Measurements from ENCODE around the gene RPS6KA4. TPM values are rescaled to one million over a fixed set of nuclear protein-coding genes. Genes with fewer than 3 reads are reported as not detected.
A peak's percentile ranks its signal among the peaks of the same experiment; 100 is the strongest.

The RPS6KA4 gene
- total RNA-seq, 1 experiment from 2014 or later = 56.2 TPM

DNA sequence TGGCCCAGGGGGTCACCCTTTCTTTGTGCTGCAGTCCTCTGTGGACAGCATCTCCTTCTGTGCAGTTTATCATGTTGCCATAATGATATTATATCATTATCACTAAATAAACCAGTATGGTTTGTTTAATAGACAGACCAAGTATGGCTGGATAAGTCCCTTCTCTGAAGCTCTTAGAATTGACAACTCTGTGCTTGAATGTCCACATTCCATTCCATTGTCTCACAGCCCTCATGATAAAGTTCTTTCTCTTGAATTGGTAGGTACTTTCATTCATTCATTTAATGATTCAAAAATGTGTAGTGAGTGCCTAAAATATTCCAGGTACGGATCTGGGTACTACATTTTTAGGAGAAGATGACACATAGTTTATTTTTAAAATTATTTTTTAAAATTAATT lies 7.8 kb downstream of the RPS6KA4 start:
- no peak for DNase-seq (ENCODE audit: low read depth)

DNA sequence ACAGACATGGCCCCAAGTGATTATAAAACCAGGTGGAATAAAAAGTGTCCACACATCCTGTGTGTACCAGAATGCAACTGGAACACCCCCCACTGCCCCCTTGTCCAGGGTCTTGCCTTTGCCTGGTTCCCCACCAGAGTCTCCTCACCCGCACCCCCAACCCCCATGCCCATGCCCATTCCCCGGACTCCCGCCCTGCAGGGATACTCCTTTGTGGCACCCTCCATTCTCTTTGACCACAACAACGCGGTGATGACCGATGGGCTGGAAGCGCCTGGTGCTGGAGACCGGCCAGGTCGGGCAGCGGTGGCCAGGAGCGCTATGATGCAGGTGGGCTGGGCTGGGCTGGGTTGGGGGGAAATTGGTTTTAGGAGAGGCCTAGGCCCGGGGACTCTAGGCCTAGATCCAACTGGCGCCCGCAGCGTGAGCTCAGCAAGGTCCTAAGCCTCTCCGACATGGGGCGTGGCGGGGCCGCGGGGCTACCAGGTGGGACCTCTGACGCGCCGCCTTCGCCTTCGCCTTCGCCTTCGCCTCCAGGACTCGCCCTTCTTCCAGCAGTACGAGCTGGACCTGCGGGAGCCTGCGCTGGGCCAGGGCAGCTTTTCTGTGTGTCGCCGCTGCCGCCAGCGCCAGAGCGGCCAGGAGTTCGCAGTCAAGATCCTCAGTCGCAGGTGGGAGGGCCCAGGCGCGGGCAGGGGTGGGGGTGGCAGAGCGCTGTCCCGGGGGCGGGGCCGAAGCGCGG lies 9.1 kb downstream of the RPS6KA4 start:
- no peak for DNase-seq (ENCODE audit: low read depth)

DNA sequence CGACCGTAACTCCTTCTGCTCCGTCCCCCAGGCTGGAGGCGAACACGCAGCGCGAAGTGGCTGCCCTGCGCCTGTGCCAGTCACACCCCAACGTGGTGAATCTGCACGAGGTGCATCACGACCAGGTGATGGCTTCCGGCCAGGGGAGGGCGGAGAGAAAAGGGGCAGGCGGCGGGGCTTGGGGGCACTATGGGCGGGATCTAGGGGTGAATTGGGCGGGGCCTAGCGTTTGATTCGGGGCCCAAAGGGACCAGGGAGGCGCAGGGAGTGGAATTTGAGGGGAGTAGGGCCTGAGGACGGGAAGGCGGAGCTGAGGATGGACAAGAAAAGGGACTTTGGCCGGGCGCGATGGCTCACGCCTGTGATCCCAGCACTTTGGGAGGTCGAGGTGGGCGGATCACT lies 9.7 kb downstream of the RPS6KA4 start:
- DNase-seq (ENCODE audit: low read depth) = no peak

DNA sequence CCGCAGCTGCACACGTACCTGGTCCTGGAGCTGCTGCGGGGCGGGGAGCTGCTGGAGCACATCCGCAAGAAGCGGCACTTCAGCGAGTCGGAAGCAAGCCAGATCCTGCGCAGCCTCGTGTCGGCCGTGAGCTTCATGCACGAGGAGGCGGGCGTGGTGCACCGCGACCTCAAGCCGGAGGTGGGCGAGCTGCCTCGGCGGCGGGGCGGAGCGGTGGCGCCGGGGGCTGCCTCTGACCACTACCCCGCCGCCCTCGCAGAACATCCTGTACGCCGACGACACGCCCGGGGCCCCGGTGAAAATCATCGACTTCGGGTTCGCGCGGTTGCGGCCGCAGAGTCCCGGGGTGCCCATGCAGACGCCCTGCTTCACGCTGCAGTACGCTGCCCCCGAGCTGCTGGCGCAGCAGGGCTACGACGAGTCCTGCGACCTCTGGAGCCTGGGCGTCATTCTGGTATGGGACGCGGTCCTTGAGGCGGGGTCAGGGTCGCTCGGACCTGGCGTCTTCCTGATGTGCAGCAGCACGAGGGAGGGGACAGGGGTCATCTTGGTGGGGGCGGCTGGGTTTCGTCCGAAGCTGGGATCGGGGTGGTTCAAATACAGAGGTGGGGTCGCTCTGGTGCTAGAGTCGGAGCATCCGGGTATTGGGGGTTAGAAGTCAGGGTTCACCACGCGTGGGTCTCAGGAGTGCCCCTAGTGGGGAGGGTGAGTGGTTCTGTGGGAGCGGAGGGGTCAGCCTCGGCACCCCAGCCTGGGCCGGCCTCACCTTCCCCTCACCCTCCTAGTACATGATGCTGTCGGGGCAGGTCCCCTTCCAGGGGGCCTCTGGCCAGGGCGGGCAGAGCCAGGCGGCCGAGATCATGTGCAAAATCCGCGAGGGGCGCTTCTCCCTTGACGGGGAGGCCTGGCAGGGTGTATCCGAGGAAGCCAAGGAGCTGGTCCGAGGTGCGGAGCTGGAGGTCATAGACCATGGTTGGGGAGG lies 10.8 kb downstream of the RPS6KA4 start:
- no peak for DNase-seq (ENCODE audit: low read depth)

DNA sequence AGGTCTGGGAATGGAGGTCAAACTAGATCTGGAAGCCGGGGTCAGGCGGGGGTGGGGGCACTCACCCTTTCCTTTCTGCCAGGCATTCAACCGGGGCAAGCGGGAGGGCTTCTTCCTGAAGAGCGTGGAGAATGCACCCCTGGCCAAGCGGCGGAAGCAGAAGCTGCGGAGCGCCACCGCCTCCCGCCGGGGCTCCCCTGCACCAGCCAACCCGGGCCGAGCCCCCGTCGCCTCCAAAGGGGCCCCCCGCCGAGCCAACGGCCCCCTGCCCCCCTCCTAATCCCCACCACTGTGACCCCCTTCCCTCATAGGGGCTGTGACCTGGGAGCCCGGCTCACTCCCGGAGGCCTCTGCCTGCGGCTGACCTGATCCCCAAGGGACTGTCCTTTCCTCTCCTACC lies 12.2 kb downstream of the RPS6KA4 start:
- DNase-seq (ENCODE audit: low read depth) = no peak

DNA sequence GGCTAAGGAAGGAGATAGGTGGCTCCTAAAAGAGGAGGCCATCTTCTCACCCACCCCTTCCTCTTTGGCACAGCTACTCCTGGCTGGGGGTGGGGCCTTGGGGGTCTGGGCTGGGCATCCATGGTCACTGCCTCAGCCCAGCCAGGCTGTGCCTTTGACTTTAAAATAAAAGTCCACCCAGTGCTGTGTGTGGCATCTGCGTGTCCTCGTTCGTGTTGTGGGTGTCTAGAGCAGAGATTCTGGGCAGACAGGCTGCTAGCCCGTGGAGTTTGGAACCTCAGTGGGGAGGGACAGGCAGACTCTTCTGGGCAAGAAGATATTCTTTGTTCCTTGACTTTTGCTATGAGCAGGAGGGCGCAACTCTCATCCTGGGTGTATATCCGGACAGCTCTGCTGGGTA lies 13.1 kb downstream of the RPS6KA4 start:
- no peak for DNase-seq (ENCODE audit: low read depth)

DNA sequence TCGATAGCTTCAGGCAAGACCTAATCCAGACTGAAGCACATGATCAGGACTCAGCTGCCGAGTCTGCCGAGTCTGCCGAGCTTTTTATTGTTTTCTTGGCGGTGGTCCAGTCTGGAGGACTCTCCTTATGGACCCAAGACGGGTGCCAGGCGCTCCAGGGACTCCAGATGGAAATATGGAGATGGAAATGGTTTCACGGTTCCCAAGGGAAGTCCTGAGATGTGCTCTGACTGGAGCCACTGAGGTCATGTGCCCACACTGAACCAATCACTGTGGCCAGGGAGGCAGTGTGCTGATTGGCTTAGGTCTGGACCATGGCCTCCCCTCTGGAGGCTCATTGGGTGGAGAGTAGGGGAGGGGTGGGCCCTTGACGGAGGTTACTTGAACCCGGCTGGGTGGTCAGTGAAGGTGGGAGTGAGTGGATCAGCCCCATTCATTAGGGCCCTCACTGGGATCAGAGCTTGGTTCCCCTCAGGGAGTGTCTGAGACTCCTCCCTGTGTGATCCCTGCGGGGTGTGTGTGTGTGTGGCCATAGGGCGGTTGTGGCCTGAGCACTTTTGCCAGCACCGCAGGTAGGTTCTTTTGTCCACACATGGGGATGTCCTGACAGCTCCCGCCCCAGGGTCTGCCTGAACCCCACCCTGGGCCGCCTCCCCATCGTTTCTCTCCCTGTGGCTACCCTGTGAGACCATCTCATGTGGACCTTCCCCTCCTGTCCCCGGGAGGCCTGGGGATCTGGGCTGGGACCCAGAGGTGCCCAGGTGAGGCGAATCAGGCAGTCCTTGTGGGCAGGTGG lies 14.0 kb downstream of the RPS6KA4 start:
- DNase-seq (ENCODE audit: low read depth) = peak; percentile 34

DNA sequence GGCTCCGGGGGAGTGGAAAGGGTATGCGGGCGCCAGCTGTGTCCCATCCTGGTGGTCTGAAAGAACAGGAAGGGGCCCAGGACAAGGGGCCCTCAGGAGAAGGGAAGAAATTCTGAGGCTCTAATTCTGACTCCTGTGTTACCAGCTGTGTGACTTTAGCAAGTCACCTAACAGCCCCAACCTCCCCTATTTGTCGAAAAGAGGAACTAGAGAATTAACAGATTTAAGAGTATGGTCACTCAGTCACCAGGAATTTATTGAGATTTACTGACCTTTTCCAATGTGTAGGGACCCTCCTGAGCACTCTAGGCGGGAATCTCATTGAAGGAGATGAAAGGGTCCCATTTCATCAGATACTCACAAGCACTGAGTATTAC lies 14.6 kb downstream of the RPS6KA4 start:
- DNase-seq (ENCODE audit: low read depth) = no peak

DNA sequence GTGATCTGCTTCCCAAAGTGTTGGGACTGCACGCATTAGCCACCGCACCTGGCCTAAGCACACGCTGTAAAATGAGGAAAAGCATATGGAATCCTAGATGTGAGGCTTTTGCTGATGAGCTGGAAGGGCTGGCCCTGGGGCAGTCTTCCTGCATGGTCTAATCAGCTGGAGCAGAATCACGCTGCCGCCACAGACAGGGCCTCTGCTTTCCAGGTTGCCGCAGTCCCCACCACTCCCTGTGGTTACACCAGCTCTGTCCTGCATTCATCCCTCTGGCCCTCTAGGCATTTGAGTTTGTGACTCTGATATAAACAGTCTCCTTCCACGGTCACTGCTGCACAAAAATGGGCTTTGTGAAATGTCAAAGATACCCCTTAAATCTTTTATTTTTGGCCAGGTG lies 17.1 kb downstream of the RPS6KA4 start:
- no peak for DNase-seq (ENCODE audit: low read depth)

DNA sequence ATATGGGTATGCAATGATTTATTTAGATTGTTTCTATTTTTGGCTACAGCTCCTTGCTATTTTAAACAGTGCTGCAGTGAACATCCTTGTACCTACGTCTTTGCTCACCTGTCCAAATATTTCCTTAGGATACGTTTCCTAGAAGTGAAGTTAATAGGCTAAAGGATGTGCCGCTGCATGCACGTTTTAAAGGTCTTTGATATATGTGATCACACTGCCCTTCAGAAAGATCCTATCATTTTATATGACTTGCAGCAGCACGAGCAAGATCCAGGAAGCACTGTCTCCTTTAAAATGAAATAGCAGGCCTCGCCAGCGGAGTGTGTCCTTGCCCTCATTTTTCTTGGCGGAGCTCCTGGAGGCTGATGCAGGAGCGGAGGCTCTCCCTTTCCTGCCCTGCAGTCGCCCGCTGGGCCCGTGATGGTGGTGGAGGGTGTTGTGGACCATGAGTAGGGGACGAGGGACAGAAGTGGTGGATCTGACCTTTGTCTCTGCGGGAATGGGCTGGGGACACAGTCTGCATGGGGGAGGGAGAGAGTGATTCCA lies 19.4 kb downstream of the RPS6KA4 start:
- no peak for DNase-seq (ENCODE audit: low read depth)

DNA sequence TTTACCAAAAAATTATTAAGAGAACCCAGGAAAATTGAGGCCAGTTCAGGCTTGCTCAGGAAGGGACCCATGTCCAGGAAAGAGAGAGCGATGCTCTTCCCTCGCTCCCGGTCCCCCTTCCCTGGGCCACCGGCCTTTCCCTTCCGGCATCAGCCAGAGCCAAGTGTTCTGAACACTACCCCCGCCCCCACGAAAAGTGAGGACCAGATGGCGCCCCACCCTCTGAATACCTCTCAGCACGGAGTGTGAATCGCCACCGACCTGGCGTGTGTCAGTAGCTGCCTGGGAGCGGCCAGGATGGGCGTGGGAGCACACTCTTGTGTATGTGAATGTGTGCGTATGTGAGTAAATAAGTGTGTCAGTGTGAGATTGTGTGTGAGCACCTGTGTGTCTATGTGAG lies 20.2 kb downstream of the RPS6KA4 start:
- no peak for DNase-seq (ENCODE audit: low read depth)

DNA sequence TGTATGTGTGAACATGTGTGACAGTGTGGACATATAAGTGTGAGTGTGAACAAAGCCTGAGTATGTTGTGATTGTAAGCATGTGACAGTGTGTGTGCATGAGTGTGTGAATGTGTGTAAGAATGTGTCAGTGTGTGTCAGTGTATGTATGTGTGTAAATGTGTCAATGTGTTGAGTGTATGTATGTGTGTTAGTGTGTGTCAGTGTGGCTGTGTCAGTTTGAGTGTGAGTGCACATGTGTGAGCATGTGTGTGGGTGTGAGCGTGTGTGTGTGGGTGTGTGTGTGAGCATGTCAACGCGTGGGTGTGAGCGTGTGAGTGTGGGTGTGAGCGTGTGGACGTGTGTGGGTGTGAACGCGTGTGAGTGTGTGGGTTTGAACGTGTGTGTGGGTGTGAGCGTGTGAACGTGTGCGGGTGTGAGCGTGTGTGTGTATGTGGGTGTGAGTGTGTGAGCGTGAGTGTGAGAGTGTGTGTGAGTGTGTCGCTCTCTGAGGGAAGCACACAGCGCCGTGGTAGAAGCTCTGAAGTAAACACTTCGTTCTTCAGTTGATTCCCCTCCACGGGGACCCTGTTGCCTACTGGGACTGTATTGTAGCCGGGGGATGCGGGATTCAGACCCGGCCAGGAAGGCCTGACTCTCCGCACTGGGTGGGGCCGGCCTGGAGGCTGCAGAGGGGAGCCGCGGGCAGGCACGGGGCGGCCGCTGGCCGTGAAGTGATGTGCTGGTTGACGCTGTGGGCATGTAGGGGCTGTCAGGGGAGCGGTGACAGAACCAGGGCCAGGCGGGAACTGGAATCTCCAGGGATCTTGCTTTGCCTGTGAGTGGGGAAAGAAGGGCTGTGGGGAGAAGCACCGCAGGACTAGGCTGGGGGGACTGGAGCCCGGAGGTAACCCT lies 21.1 kb downstream of the RPS6KA4 start:
- no peak for DNase-seq (ENCODE audit: low read depth)

DNA sequence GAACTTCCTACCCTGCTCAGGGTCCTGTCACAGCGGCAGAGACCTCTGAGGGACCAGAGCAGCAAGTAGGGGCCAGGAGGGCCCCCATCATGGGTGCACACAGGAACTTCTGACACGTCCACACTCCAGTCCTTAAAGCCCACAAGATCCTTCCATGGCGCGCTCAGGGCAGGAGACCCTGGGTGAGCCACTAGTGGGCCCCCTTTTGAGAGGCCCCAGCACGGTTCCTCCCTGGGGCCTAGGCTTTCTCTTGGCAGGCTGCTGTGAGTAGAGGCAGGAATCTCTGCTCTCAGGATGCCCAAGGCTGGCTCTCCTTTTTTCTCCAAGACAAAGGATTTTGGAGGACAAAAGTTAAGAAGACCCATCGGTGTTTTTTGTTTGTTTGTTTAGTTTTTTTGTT lies 22.4 kb downstream of the RPS6KA4 start:
- no peak for DNase-seq (ENCODE audit: low read depth)

DNA sequence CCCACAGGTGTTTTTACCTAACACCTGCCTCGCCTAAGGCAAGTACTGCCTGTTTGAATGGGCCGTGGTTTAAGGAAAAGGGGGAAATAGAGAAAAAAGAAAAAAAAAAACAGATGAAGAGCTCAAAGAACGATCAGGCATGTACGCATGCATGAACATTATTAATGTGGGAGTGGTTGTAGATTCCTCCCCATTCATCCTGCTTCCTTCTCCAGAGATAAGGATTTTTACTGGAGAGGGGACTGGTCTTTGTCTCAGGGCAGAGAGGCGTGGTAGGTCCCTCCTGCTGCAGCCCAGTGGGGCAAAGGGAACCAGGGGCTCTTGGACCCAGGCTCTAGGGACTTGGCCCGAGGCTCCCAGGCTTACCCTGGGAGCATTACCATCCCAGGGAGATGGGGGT lies 23.1 kb downstream of the RPS6KA4 start:
- DNase-seq (ENCODE audit: low read depth) = no peak

DNA sequence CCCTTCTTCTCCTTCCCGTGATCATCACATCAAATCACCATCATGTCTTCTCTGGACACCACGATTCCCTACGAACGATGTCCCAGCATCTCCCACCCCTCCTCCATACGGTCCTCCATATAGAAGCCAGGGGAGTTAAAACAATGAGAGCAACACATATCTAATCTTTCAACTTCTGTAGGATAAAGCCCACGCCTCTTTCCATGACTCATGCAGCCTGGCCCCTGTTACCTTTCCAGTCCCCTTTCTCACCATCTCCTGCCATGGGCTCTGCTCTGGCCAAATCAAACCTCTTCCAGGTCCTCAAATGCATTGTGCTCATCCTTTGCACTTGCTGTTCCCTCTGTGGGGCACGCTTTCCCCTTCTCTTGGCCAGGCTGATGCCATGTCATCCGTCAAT lies 23.6 kb downstream of the RPS6KA4 start:
- no peak for DNase-seq (ENCODE audit: low read depth)

DNA sequence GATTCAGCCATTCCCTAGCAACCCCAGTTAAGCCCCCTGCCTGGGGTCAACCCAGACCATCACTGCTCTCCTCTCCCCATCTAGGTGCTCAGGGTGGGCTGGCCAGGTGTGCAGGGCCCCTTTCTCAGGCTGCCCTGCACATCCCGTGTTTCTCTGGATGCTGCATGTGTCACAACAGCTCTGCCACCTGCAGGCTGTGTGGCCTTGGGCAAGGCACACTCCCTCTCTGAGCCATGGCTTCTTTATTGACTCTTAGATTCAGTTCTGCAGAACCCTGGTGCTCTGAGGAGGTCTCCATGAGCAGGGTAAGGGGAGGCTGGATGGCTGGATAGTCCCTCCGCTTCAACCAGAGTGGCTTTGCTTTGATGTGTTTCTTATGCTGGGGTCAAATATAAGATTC lies 24.6 kb downstream of the RPS6KA4 start:
- DNase-seq (ENCODE audit: low read depth) = no peak

DNA sequence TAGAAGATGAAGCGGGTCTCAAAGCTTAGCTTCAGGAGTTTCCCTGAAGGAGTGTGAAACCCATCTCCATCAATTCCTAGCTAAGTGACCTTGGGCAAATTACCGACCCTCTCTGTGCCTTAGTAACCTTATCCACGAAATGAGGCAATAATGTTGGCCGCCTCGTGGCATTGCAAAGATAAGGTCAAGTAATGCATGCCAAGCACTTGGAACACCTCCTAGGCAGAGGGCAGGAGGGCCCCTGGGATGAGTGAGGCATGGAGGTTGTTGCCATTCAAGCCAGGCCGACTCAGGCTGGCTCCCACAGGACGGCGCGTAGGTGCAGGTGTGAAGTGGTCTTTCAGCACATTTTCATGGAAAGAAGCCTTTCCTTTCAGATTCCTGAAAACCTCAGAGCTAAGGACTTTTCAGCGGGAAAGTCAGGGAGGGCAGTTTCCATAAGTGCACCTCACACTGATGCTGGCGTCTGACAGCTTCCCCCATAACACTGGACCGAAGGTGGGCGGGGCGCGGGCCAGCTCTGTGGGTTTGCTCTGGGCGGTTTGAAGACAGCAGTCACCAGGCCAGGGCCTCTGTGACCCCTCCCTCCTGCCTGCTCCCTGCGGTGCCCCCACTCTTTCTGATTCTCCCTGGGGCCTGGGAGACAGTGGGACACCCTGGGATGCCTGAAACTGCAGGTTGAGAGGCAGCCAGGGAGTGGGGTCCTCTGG lies 25.2 kb downstream of the RPS6KA4 start:
- no peak for DNase-seq (ENCODE audit: low read depth)

DNA sequence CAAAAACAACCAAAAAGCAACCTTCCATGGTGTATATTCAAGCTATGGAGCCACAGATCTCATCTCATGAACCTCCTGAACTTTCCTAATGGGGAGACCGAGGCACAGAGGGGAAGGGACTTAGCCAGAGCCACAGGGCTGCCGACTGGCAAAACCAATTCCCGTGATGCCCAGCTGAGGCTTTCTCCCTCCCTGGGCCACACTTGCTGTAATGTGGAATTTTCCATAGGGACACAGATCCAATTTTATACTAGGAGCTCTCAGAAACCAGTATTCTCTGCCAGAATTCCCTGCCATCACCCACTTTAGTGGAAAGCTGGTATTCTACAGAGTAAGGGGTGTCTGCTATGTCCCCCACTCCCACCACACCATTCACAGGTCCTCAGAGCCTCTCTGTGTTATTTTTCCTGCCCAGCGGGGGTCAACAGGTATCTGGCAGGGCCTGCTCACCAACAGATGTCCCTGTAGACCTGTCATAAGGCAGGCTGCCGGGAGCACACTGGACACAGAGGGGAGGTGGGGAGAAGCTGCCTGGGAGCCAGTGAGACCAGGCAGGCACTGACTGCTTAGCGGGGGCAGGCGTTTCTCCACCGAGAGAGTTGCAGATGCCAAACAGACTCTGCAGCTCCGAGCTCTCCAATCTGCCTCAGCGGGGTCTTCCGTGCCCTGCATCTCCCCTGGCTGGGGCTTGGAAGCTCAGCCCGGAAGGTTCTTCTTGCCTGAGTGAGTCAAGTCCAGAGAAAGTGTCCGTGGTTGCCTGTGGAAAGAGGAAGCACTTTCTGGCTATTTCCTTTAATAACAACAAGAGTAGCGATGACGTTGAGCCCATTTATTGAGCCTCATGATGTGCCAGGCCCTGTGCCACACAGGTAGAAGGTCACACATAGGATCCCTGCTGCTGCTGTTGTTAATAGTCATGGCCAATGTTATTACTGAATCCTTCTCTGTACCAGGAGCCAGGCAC lies 26.3 kb downstream of the RPS6KA4 start:
- DNase-seq (ENCODE audit: low read depth) = no peak
